Measurements from ENCODE around the gene CORIN. TPM values are rescaled to one million over a fixed set of nuclear protein-coding genes. Genes with fewer than 3 reads are reported as not detected.

The CORIN gene
- polyA plus RNA-seq (2012; ENCODE audit: insufficient read depth, insufficient read length), result not detected

GRCh38 chr4:47837908-47838294, at the start of gene CORIN:
Gene CORIN, minus strand, starts transcription at chr4:47838067. Its CDS starts 118 bp downstream, at chr4:47837949.
- peak within 1 kb of the TSS; percentile 22 for H3K4me3 ChIP-seq (ENCODE audit: low read length)
- DNase-seq (ENCODE audit: low read depth, low spot score), result no peak

GRCh38 chr4:47882228-47882627, 44.4 kb upstream of the CORIN start:
- no peak overlapping the region for H3K4me3 ChIP-seq (ENCODE audit: low read length)
- DNase-seq (ENCODE audit: low read depth, low spot score), result no peak

- no peak overlapping the region for H3K4me3 ChIP-seq (ENCODE audit: low read length)
- no peak for DNase-seq (ENCODE audit: low read depth, low spot score)
These were observed 41.6 kb upstream of the CORIN start for GRCh38 chr4:47879458-47879857.

- no peak for DNase-seq (ENCODE audit: low read depth, low spot score)
- H3K4me3 ChIP-seq (ENCODE audit: low read length), result no peak overlapping the region
These were observed 39.1 kb upstream of the CORIN start for GRCh38 chr4:47876784-47877546.

- H3K4me3 ChIP-seq (ENCODE audit: low read length), result no peak overlapping the region
- DNase-seq (ENCODE audit: low read depth, low spot score), result no peak
These were observed 38.4 kb upstream of the CORIN start for GRCh38 chr4:47876310-47876709.

GRCh38 chr4:47873877-47874541, 36.1 kb upstream of the CORIN start:
- no peak for DNase-seq (ENCODE audit: low read depth, low spot score)

GRCh38 chr4:47863486-47863885, 25.6 kb upstream of the CORIN start:
- no peak for DNase-seq (ENCODE audit: low read depth, low spot score)
- no peak overlapping the region for H3K4me3 ChIP-seq (ENCODE audit: low read length)

More at GRCh38 chr4:47873877-47874541, 36.1 kb upstream of the CORIN start:
- H3K4me3 ChIP-seq (ENCODE audit: low read length), result no peak overlapping the region

- no peak for DNase-seq (ENCODE audit: low read depth, low spot score)
- H3K4me3 ChIP-seq (ENCODE audit: low read length), result no peak overlapping the region
These were observed 24.4 kb upstream of the CORIN start for GRCh38 chr4:47862297-47862696.

GRCh38 chr4:47860305-47860704, 22.4 kb upstream of the CORIN start:
- DNase-seq (ENCODE audit: low read depth, low spot score), result no peak
- no peak overlapping the region for H3K4me3 ChIP-seq (ENCODE audit: low read length)

GRCh38 chr4:47858006-47858405, 20.1 kb upstream of the CORIN start:
- no peak overlapping the region for H3K4me3 ChIP-seq (ENCODE audit: low read length)
- DNase-seq (ENCODE audit: low read depth, low spot score), result no peak

GRCh38 chr4:47856713-47857112, 18.8 kb upstream of the CORIN start:
- DNase-seq (ENCODE audit: low read depth, low spot score), result no peak
- no peak overlapping the region for H3K4me3 ChIP-seq (ENCODE audit: low read length)

GRCh38 chr4:47855350-47855749, 17.5 kb upstream of the CORIN start:
- no peak for DNase-seq (ENCODE audit: low read depth, low spot score)
- no peak overlapping the region for H3K4me3 ChIP-seq (ENCODE audit: low read length)

GRCh38 chr4:47852136-47852535, 14.3 kb upstream of the CORIN start:
- DNase-seq (ENCODE audit: low read depth, low spot score), result no peak

GRCh38 chr4:47849466-47849865, 11.6 kb upstream of the CORIN start:
- no peak for DNase-seq (ENCODE audit: low read depth, low spot score)
- H3K4me3 ChIP-seq (ENCODE audit: low read length), result no peak overlapping the region

More at GRCh38 chr4:47852136-47852535, 14.3 kb upstream of the CORIN start:
- no peak overlapping the region for H3K4me3 ChIP-seq (ENCODE audit: low read length)

- no peak for DNase-seq (ENCODE audit: low read depth, low spot score)
- no peak overlapping the region for H3K4me3 ChIP-seq (ENCODE audit: low read length)
These were observed 10.2 kb upstream of the CORIN start for GRCh38 chr4:47848041-47848440.

GRCh38 chr4:47842985-47843384, 5.1 kb upstream of the CORIN start:
- no peak overlapping the region for H3K4me3 ChIP-seq (ENCODE audit: low read length)
- DNase-seq (ENCODE audit: low read depth, low spot score), result no peak

- no peak for DNase-seq (ENCODE audit: low read depth, low spot score)
- H3K4me3 ChIP-seq (ENCODE audit: low read length), result no peak overlapping the region
These were observed 2.4 kb upstream of the CORIN start for GRCh38 chr4:47840291-47840690.

- no peak for DNase-seq (ENCODE audit: low read depth, low spot score)
- no peak overlapping the region for H3K4me3 ChIP-seq (ENCODE audit: low read length)
These were observed 1.4 kb upstream of the CORIN start for GRCh38 chr4:47839259-47839658.

- no peak overlapping the region for H3K4me3 ChIP-seq (ENCODE audit: low read length)
- no peak for DNase-seq (ENCODE audit: low read depth, low spot score)
These were observed 578 bp upstream of the CORIN start for GRCh38 chr4:47838445-47838844.

- peak overlapping the region; percentile 22 for H3K4me3 ChIP-seq (ENCODE audit: low read length)
- no peak for DNase-seq (ENCODE audit: low read depth, low spot score)
These were observed 566 bp downstream of the CORIN start for GRCh38 chr4:47837094-47837907.

All from Jurkat, Clone E6-1 (cell line).